ENCODE results near the gene HOXC9. TPM values are rescaled to one million over a fixed set of nuclear protein-coding genes. Genes with fewer than 3 reads are reported as not detected.

HOXC9 gene
- total and polyA plus RNA-seq, 12 donors = not detected

DNA sequence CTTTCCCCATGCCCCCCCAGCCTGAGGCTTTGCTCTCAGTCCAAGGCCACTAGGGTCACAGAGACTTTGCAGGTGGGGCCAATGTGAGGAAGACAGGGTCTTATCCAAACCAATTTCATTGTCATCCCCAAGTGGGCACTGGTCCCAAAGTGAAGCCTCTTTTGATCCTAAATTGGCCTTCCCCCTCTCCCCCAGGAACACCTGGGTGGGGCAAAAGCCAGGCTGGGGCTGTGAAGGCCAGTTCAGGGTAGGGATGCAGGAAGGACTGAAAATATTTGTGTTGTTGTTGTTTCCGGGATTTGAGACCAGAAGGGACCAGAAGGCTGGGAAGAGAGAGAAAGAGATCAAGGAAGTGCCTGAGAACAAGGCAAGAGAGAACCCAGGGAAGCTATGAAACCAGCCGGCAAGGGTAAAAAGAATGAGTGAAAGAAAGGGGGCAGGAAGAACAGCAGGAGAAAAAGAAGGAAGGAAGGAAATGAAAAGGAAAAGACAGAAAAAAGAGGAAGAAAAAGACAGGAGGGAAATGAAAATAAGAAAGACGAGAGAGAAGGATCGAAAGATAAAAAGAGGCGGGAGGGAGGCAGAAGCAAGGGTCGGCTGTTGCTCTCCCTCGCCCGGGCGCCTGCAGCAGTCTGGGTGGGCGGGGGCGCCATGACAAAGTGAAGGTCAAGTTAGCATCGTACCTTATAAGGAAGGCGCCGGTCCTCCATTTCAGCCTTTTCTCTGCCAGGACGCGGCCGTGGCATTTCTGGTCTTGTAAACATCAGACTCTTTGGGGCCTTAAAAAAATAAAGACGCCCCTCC, 34.5 kb upstream of the HOXC9 start:
- Histone ChIP-seq H3K27ac (no peak overlapping the region), H3K9me3 (no peaks in the 10 kb centered on the region), H3K4me1 (peaks cover 0 to 22% (median 4%) of the 10 kb centered on the region in 9 donors), H3K36me3 (no peaks in the 10 kb centered on the region), H3K27me3 (peaks cover 66 to 100% (median 100%) of the 10 kb centered on the region in 7 donors), H3K4me3 (no peak overlapping the region)
- 1 to 3% methylated on average over 18 of the region's 18 CpGs for WGBS, 2 donors
- ATAC-seq = no peak
- intact Hi-C loops (cut with DNase I) = no loop called here
- TF ChIP-seq, protein P1, sequence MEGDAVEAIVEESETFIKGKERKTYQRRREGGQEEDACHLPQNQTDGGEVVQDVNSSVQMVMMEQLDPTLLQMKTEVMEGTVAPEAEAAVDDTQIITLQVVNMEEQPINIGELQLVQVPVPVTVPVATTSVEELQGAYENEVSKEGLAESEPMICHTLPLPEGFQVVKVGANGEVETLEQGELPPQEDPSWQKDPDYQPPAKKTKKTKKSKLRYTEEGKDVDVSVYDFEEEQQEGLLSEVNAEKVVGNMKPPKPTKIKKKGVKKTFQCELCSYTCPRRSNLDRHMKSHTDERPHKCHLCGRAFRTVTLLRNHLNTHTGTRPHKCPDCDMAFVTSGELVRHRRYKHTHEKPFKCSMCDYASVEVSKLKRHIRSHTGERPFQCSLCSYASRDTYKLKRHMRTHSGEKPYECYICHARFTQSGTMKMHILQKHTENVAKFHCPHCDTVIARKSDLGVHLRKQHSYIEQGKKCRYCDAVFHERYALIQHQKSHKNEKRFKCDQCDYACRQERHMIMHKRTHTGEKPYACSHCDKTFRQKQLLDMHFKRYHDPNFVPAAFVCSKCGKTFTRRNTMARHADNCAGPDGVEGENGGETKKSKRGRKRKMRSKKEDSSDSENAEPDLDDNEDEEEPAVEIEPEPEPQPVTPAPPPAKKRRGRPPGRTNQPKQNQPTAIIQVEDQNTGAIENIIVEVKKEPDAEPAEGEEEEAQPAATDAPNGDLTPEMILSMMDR (IDR thresholded peaks at IDR 0.05) = no peak
- no peak for DNase-seq

GRCh38 chr12:53966085-53966384, 33.9 kb upstream of the HOXC9 start:
- TF ChIP-seq, protein P1 (IDR thresholded peaks at IDR 0.05) = no peak
- ATAC-seq (no peak), DNase-seq (no peak)
- intact Hi-C loops (cut with DNase I) = no loop called here
- H3K4me3 ChIP-seq = no peak overlapping the region
- peaks cover 65 to 100% (median 100%) of the 10 kb centered on the region in 7 donors for H3K27me3 ChIP-seq
- peaks cover 0 to 19% (median 4%) of the 10 kb centered on the region in 9 donors for H3K4me1 ChIP-seq
- H3K36me3 ChIP-seq = no peaks in the 10 kb centered on the region
- no peaks in the 10 kb centered on the region for H3K9me3 ChIP-seq
- H3K27ac ChIP-seq = no peak overlapping the region
- 3 to 4% methylated on average over 14 to 15 of the region's 15 CpGs for WGBS, 2 donors

GRCh38 chr12:53966385-53967133, 33.4 kb upstream of the HOXC9 start:
- peaks cover 61 to 100% (median 100%) of the 10 kb centered on the region in 7 donors for H3K27me3 ChIP-seq
- DNase-seq (no peak), ATAC-seq (no peak)
- no peaks in the 10 kb centered on the region for H3K9me3 ChIP-seq
- no peak overlapping the region for H3K27ac ChIP-seq
- H3K4me3 ChIP-seq = no peak overlapping the region
- no peaks in the 10 kb centered on the region for H3K36me3 ChIP-seq
- peaks cover 0 to 17% (median 4%) of the 10 kb centered on the region in 9 donors for H3K4me1 ChIP-seq
- WGBS, 2 donors = 6 to 7% methylated on average over 36 of the region's 36 CpGs
- TF ChIP-seq, protein P1 (IDR thresholded peaks at IDR 0.05) = no peak
- intact Hi-C loops (cut with DNase I) = no loop called here

GRCh38 chr12:53967421-53967925, 32.5 kb upstream of the HOXC9 start:
- 11 to 15% methylated on average over 5 of the region's 5 CpGs for WGBS, 2 donors
- no peak for DNase-seq
- no peaks in the 10 kb centered on the region for H3K36me3 ChIP-seq
- no peak for ATAC-seq
- intact Hi-C loops (cut with DNase I) = no loop called here
- no peak overlapping the region for H3K4me3 ChIP-seq
- H3K27me3 ChIP-seq = peaks cover 62 to 100% (median 100%) of the 10 kb centered on the region in 7 donors
- H3K9me3 ChIP-seq = no peaks in the 10 kb centered on the region
- peaks cover 0 to 17% (median 4%) of the 10 kb centered on the region in 9 donors for H3K4me1 ChIP-seq
- TF ChIP-seq, protein P1 (IDR thresholded peaks at IDR 0.05) = no peak
- no peak overlapping the region for H3K27ac ChIP-seq

All from heart right ventricle (tissue), 16 donors.